Measurements from ENCODE around the gene OR51D1.
A peak's percentile ranks its signal among the peaks of the same experiment; 100 is the strongest.

The OR51D1 gene

DNA sequence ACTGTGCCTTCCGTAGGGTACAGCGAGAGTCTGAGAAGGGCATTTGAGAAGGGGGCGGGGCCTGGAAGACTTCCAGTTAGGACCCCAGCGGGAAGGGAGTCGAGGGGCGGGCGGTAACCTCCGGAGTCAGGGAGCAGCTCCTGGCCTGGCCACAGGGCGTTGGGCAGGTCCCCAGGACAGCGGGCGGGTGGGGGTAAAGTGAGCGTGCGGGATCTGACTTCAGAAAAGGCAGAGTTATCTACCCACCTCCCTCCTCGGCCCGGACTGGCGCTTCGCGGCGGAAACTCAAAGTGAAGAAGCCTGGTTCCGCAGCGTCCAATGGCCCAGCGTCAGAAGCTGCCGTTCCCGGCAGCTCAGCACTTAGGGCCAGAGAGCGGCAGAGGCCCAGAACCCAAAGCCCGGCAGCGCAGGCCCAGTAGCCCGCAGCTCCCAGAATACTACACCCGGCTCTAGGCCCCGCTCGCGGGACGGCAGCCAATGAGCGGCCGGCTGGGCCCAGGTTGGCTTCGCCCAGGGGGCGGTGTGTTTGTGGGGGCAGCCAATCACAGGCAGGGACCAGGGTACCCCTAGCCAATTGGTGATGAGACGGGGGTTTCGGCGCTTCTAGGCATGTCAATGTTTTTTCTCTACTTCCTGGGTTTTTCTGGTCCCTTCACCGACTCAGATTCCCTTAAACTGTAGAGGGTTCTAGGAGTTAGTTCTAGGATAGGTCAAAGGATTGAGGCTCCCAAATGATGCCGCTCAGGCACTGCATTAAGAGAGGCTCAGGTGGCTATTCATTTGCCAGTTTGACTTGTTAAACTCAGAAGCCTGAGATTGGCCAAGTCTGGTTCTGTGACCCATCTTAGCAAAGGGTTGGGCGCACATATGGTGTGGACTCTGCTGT is 29.3 kb upstream of the OR51D1 start, which contains the start of gene TRIM68:
TRIM68 (minus strand) TSS at position 451 of the 886 bp plus-strand sequence. CDS start 2,727 bp downstream, outside the sequence.
- Histone ChIP-seq H3K9ac (ENCODE audit: low read depth, low read length, poor library complexity, severe bottlenecking) (peak within 1 kb of the TSS; percentile 91), H3K79me2 (ENCODE audit: insufficient read depth, low read length) (peaks cover 7% of the 10 kb centered on the region), H3K4me3 (ENCODE audit: low read length, poor library complexity, severe bottlenecking) (peak within 1 kb of the TSS; percentile 93), H4K20me1 (ENCODE audit: insufficient read depth, low read length, poor library complexity, severe bottlenecking) (no peaks in the 10 kb centered on the region), H3K27me3 (ENCODE audit: insufficient read depth, low read length, poor library complexity, severe bottlenecking) (peaks cover 9% of the 10 kb centered on the region), H3K9me3 (ENCODE audit: insufficient read depth, low read depth, low read length) (no peaks in the 10 kb centered on the region), H3F3A (ENCODE audit: low read depth) (no peaks in the 10 kb centered on the region), H3K36me3 (ENCODE audit: insufficient read depth, low read length) (no peaks in the 10 kb centered on the region), H3K4me2 (ENCODE audit: low read depth, low read length, poor library complexity, severe bottlenecking) (peak within 1 kb of the TSS; percentile 99), H2AFZ (ENCODE audit: low read length) (peak within 1 kb of the TSS; percentile 100), H3K4me1 (ENCODE audit: insufficient read depth, low read length, poor library complexity, severe bottlenecking) (peaks cover 29% of the 10 kb centered on the region), H3K9me2 (replicated peaks; ENCODE audit: low read depth, low read length) (no peaks in the 10 kb centered on the region)
- TF ChIP-seq EZH2phosphoT487 (IDR thresholded peaks at IDR 0.05; ENCODE audit: borderline replicate concordance), result no peak
- TF ChIP-seq, protein P1, sequence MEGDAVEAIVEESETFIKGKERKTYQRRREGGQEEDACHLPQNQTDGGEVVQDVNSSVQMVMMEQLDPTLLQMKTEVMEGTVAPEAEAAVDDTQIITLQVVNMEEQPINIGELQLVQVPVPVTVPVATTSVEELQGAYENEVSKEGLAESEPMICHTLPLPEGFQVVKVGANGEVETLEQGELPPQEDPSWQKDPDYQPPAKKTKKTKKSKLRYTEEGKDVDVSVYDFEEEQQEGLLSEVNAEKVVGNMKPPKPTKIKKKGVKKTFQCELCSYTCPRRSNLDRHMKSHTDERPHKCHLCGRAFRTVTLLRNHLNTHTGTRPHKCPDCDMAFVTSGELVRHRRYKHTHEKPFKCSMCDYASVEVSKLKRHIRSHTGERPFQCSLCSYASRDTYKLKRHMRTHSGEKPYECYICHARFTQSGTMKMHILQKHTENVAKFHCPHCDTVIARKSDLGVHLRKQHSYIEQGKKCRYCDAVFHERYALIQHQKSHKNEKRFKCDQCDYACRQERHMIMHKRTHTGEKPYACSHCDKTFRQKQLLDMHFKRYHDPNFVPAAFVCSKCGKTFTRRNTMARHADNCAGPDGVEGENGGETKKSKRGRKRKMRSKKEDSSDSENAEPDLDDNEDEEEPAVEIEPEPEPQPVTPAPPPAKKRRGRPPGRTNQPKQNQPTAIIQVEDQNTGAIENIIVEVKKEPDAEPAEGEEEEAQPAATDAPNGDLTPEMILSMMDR (conservative IDR thresholded peaks at IDR 0.05; ENCODE audit: low read length), result no peak

DNA sequence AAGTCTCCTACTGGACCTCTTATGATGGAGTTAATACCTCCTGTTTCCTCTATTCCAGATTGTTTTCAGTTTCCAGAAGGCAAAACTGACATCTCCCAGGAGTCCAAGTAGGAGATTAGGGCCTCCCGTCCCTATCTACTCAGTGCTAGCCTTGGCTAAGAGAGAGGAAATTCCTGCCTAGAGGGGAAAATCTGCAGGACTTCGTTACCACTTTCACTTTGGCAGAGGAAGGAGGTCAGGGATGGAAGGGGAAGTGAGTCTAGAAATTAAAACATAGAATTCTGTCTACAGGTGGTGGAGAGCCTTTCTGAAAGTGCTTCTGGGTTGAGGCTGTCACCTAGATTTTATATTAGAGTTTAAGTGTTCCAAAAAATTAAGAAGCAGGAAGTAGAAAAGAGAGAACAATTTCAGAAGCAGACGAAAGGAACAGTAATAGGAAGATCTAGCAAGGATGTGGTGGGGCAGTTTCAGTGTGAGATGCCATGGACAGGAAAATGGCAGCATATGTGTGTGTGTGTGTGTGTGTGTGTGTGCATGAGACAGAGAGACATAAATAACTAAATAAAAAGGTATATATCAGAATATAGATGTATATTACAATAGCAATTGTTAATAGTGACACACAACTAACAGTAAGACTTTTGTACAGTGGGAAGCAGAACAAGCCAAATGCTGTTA is 26.9 kb upstream of the OR51D1 start:
- no peaks in the 10 kb centered on the region for H3K9me2 ChIP-seq (replicated peaks; ENCODE audit: low read depth, low read length)
- peaks cover 7% of the 10 kb centered on the region for H3K79me2 ChIP-seq (ENCODE audit: insufficient read depth, low read length)
- no peak overlapping the region for H3K9ac ChIP-seq (ENCODE audit: low read depth, low read length, poor library complexity, severe bottlenecking)
- peak overlapping the region; percentile 27 for H3K4me2 ChIP-seq (ENCODE audit: low read depth, low read length, poor library complexity, severe bottlenecking)
- H3F3A ChIP-seq (ENCODE audit: low read depth), result no peaks in the 10 kb centered on the region
- peak overlapping the region; percentile 96 for H2AFZ ChIP-seq (ENCODE audit: low read length)
- H3K9me3 ChIP-seq (ENCODE audit: insufficient read depth, low read depth, low read length), result no peaks in the 10 kb centered on the region
- H3K4me3 ChIP-seq (ENCODE audit: low read length, poor library complexity, severe bottlenecking), result no peak overlapping the region
- peaks cover 29% of the 10 kb centered on the region for H3K4me1 ChIP-seq (ENCODE audit: insufficient read depth, low read length, poor library complexity, severe bottlenecking)
- H3K36me3 ChIP-seq (ENCODE audit: insufficient read depth, low read length), result no peaks in the 10 kb centered on the region
- H3K27me3 ChIP-seq (ENCODE audit: insufficient read depth, low read length, poor library complexity, severe bottlenecking), result peaks cover 31% of the 10 kb centered on the region
- no peak for TF ChIP-seq EZH2phosphoT487 (IDR thresholded peaks at IDR 0.05; ENCODE audit: borderline replicate concordance)
- TF ChIP-seq, protein P1 (conservative IDR thresholded peaks at IDR 0.05; ENCODE audit: low read length), result no peak
- H4K20me1 ChIP-seq (ENCODE audit: insufficient read depth, low read length, poor library complexity, severe bottlenecking), result no peaks in the 10 kb centered on the region

DNA sequence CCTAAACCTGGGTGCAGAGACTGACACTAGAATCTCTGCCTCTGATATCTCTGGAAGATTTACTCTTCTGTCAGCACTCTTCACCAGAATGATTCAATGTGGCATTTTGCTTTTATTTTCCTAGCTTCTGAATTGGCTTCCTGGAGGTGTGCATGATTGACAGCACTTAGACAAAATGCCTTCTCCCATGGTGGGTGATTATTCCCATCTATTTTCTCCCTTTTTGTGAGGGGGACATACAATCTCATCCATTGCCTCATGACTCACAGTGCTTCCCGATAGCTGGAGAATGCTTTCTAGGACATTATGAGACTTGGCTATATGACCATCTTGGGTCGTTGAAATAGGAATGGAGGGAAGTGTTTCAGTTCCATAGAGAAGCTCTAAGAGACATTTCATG is 25.3 kb upstream of the OR51D1 start:
- no peaks in the 10 kb centered on the region for H4K20me1 ChIP-seq (ENCODE audit: insufficient read depth, low read length, poor library complexity, severe bottlenecking)
- H3K9ac ChIP-seq (ENCODE audit: low read depth, low read length, poor library complexity, severe bottlenecking), result no peak overlapping the region
- peaks cover 34% of the 10 kb centered on the region for H3K27me3 ChIP-seq (ENCODE audit: insufficient read depth, low read length, poor library complexity, severe bottlenecking)
- no peaks in the 10 kb centered on the region for H3F3A ChIP-seq (ENCODE audit: low read depth)
- no peak for TF ChIP-seq EZH2phosphoT487 (IDR thresholded peaks at IDR 0.05; ENCODE audit: borderline replicate concordance)
- TF ChIP-seq, protein P1 (conservative IDR thresholded peaks at IDR 0.05; ENCODE audit: low read length), result no peak
- peaks cover 15% of the 10 kb centered on the region for H3K4me1 ChIP-seq (ENCODE audit: insufficient read depth, low read length, poor library complexity, severe bottlenecking)
- H3K36me3 ChIP-seq (ENCODE audit: insufficient read depth, low read length), result no peaks in the 10 kb centered on the region
- no peak overlapping the region for H3K4me3 ChIP-seq (ENCODE audit: low read length, poor library complexity, severe bottlenecking)
- no peaks in the 10 kb centered on the region for H3K9me2 ChIP-seq (replicated peaks; ENCODE audit: low read depth, low read length)
- no peaks in the 10 kb centered on the region for H3K9me3 ChIP-seq (ENCODE audit: insufficient read depth, low read depth, low read length)
- H3K4me2 ChIP-seq (ENCODE audit: low read depth, low read length, poor library complexity, severe bottlenecking), result no peak overlapping the region
- H3K79me2 ChIP-seq (ENCODE audit: insufficient read depth, low read length), result peaks cover 5% of the 10 kb centered on the region
- no peak overlapping the region for H2AFZ ChIP-seq (ENCODE audit: low read length)

Measured in Loucy (cell line).